HL-60/S4 treated with phorbol 12-myristate 13-acetate at 8.2 ng/mL for 4 days and 3 days (cell line): ENCODE data around the gene GABBR2.
"Not testable (repeated sequence)": the region's sequence is repeated elsewhere in the genome, so short reads cannot be mapped to it uniquely, and the experiment has no call there.

Source experiments
- in situ Hi-C: fragments of 300-500 bp; cut with MboI; formaldehyde crosslinking; loops from 2 replicates; pipeline ENCODE4 v1.15.0; 2022; ENCODE audit warnings: low sequenced_read_pairs

GABBR2 gene

GRCh38 chr9:98488571-98489312, 220.0 kb downstream of the GABBR2 start:
- in situ Hi-C loops: no loop called here

- in situ Hi-C loops: no loop called here
These were observed 223.0 kb downstream of the GABBR2 start for GRCh38 chr9:98485706-98486105.

- in situ Hi-C loops: no loop called here
These were observed 224.6 kb downstream of the GABBR2 start for GRCh38 chr9:98484162-98484561.

GRCh38 chr9:98482226-98482625, 226.5 kb downstream of the GABBR2 start:
- in situ Hi-C loops: no loop called here

GRCh38 chr9:98481676-98482075, 227.1 kb downstream of the GABBR2 start:
- in situ Hi-C loops: no loop called here

GRCh38 chr9:98479967-98480847, 228.5 kb downstream of the GABBR2 start:
- in situ Hi-C loops: no loop called here

DNA sequence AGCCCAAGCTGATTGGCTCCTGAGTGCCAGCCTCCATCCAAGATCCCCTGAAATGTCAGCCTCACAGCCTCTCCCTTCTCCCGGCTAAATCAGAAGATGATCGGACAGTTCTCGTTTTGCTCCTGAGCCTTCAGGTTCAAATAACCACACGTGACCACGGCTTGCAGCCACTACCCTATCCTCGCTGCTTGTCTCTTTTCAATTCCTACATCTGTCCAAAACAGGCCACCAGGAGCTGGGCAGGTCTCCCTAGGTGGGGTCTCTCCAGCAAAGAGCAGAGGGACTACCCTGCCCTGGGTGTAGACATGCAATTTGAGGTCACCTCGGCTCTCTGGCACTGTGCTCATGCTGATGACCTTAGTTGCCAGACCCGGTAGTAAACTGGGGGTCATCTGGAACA, 229.3 kb downstream of the GABBR2 start:
- in situ Hi-C loops: no loop called here

DNA sequence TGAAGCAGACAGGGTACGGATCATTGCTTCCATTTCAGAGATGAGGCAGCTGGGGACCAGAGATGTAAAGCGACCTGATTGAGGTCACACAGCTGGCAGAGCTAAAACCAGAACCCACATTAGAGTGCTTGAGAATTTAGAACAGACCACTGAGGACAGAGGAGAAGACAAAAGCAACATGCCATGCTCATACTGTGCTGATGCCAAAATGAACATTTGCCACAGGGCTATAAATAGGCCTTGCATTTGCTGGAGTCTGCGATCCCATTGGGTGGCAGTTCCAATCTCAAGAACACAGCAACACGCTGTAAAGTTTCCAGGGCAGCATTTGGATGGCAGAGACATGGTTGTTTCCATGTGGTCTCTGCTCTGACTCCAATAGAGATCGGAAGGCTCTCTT, 230.9 kb downstream of the GABBR2 start:
- in situ Hi-C loops: no loop called here

- in situ Hi-C loops: no loop called here
These were observed 236.5 kb downstream of the GABBR2 start for GRCh38 chr9:98472216-98472615.

DNA sequence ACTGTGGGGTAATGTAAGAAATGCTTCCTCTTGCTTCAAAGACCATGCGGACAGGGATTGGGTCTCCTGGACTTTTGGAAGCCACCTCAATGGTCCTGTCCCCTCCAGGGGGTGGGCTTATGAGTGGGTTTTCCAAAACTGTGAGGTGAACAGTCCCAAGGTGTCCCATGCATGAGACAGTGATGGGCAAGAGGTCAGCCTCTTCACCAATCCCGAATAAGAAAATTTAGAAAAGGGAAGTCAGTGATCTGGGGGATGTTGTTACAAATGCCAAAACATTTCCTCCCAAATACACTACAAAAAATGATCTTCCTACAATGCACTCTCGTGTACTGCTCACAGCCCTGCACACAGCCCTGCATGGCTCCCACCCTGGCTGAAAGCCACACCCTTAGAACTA, 237.6 kb downstream of the GABBR2 start:
- in situ Hi-C loops: no loop called here

GRCh38 chr9:98468567-98469239, 240.0 kb downstream of the GABBR2 start:
- in situ Hi-C loops: no loop called here

DNA sequence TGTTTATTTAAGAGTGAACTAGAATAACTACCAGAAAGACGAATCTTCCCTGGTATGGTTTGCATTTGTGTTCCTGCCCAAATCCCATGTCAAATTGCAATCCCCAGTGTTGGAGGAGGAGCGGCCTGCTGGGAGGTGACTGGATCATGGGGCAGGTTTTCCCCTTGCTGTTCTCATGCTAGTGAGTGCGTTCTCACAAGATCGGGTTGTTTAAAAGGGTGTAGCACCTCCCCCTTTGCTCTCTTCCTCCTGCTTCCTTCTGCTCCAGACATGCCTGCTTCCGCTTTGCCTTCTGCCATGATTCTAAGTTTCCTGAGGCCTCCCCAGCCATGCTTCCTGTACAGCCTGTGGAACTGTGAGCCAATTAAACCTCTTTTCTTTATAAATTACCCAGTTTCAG, 242.9 kb downstream of the GABBR2 start:
- in situ Hi-C loops: no loop called here

GRCh38 chr9:98464156-98464690, 244.5 kb downstream of the GABBR2 start:
- in situ Hi-C loops: not testable (repeated sequence)

- in situ Hi-C loops: no loop called here
These were observed 246.4 kb downstream of the GABBR2 start for GRCh38 chr9:98462310-98462709.

GRCh38 chr9:98460704-98461103, 248.0 kb downstream of the GABBR2 start:
- in situ Hi-C loops: no loop called here

- in situ Hi-C loops: no loop called here
These were observed 250.9 kb downstream of the GABBR2 start for GRCh38 chr9:98457726-98458370.

- in situ Hi-C loops: no loop called here
These were observed 252.6 kb downstream of the GABBR2 start for GRCh38 chr9:98456156-98456613.

DNA sequence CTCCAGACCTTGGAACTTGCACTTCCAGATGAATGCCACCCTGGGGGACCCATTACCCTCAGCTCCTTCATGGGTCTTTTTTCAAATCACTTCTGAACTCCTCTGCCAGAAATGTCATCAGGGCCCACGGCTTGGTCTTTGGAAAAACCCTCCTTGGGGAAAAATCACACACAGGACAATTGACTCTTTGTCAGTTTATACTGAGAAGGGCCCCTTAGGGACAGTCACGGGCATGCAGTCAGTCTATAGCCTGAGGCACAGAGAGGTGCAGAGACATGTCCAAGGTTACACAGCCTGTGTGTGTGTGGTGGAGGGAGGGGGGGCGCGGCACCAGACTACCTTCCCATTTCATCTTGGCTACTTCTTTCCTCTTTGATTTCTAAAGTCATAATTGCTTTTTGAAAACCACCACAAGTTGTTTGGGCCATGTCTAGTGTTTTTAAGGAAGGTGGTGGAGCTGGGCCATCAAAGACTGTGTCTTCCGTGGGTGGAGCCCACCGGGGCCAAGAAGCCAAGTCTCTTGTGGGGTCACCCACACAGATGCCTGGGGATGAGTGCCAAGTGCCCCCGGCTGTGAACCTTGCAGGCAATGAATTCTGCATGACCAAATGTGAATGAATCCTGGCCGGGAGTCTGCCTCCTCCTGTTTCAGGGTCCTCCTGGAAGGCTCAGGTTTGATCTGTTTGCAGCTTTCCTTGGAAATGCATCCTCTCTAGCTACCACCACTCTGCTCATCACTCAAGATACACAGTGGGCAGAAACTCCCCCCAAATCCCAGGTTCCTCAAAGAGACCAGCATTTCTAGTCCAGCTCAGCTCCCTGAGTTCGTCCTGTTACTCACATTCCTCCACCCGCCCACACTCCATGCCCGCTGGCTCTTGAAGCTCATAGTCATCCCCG, 253.2 kb downstream of the GABBR2 start:
- in situ Hi-C loops: no loop called here

DNA sequence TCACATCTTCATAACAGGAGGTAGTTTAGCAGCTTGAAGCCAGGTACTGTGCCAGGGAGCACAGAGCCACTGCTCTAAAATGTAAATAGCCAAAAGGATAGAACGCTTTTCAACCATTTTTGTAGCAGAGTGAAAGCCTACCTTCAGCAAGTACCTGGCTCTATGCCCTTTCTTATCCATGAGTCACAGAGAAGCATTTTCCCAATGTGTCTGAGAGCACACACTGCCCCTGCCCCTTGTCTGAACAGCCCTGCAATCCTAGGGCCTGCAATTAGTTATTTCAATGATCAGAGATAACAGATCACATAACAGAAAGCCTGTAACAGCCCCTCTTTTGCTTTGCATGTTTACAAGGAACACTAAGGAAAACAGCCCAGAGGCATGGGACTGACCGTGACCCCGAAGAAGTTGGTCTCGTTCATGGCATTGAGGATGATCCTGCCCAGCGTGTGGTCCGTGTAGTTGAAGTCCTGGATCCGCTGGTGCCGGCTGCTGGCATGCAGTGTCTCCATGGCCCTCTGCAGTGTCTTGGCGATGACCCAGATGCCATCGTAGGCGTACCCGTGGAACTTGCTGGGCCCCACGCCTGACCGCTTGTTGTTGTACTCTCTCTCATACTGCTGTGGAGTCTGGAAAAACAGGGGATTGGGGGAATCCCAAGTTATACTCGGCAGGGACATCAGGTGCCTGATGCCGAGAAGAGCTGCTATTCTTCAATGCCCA, 255.0 kb downstream of the GABBR2 start:
- in situ Hi-C loops: no loop called here
